ENCODE results near the gene KCNQ4.
A peak's percentile ranks its signal among the peaks of the same experiment; 100 is the strongest.

DNA sequence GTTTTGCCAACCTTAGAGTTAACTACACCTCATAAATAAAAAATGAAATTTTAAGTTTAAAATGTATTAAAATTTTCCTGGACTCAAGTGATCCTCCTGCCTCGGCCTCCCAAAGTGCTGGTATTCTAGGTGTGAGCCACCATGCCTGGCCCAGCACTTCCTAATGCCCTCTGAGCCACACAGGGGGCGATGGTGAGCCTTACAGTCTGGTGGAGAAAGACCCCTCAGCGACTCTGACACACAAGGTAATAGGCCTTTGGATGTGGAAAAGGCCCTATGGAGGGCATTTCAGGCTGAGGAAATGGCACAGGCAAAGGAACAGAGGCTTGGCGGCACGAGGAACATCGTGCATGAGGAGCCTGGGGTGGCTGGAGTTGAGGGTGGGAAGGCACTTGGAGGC lies 71.9 kb downstream of the KCNQ4 start:
- TF ChIP-seq, protein P1, sequence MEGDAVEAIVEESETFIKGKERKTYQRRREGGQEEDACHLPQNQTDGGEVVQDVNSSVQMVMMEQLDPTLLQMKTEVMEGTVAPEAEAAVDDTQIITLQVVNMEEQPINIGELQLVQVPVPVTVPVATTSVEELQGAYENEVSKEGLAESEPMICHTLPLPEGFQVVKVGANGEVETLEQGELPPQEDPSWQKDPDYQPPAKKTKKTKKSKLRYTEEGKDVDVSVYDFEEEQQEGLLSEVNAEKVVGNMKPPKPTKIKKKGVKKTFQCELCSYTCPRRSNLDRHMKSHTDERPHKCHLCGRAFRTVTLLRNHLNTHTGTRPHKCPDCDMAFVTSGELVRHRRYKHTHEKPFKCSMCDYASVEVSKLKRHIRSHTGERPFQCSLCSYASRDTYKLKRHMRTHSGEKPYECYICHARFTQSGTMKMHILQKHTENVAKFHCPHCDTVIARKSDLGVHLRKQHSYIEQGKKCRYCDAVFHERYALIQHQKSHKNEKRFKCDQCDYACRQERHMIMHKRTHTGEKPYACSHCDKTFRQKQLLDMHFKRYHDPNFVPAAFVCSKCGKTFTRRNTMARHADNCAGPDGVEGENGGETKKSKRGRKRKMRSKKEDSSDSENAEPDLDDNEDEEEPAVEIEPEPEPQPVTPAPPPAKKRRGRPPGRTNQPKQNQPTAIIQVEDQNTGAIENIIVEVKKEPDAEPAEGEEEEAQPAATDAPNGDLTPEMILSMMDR (IDR thresholded peaks at IDR 0.05; ENCODE audit: low read length), result peak; percentile 37
- no peak for TF ChIP-seq EZH2 (IDR thresholded peaks at IDR 0.05; ENCODE audit: borderline replicate concordance, low read length)
